Measurements from ENCODE around the gene TCF15.

The TCF15 gene

GRCh38 chr20:608970-609369, 1.1 kb downstream of the TCF15 start:
- no peak overlapping the region for H3K4me3 ChIP-seq

GRCh38 chr20:607476-607875, 2.6 kb downstream of the TCF15 start:
- Histone ChIP-seq H3K4me2 (peak overlapping the region in 5 of 11 experiments; percentile 3 to 23 (median 9); a peak in 4 of 22 replicates), H3K4me3 (no peak overlapping the region), H3K9me3 (replicated peaks in 1 of 11) (no peaks in the 10 kb centered on the region), H3K4me1 (peaks cover 6 to 27% (median 13%) of the 10 kb centered on the region in 10 experiments; a peak in 16 of 20 replicates), H4K20me1 (peaks cover 0 to 13% (median 0%) of the 10 kb centered on the region in 11 experiments; a peak in 6 of 22 replicates), H3K9ac (no peak overlapping the region), H3K36me3 (no peaks in the 10 kb centered on the region), H3K27ac (no peak overlapping the region), H3K27me3 (peaks cover 31 to 41% (median 38%) of the 10 kb centered on the region in 11 experiments)
- TF ChIP-seq Cebpa-rat (IDR thresholded peaks at IDR 0.05): no peak

More at GRCh38 chr20:608970-609369, 1.1 kb downstream of the TCF15 start:
- peaks cover 0 to 13% (median 0%) of the 10 kb centered on the region in 11 experiments; a peak in 5 of 22 replicates for H4K20me1 ChIP-seq
- peaks cover 36 to 56% (median 48%) of the 10 kb centered on the region in 11 experiments for H3K27me3 ChIP-seq
- no peak overlapping the region for H3K4me2 ChIP-seq
- no peaks in the 10 kb centered on the region for H3K9me3 ChIP-seq (replicated peaks in 1 of 11)
- no peak overlapping the region for H3K27ac ChIP-seq
- no peak overlapping the region for H3K9ac ChIP-seq
- no peaks in the 10 kb centered on the region for H3K36me3 ChIP-seq
- H3K4me1 ChIP-seq: peaks cover 6 to 26% (median 11%) of the 10 kb centered on the region in 10 experiments; a peak in 16 of 20 replicates
- no peak for TF ChIP-seq Cebpa-rat (IDR thresholded peaks at IDR 0.05)

- no peak overlapping the region for H3K27ac ChIP-seq
- H3K4me1 ChIP-seq: peaks cover 0 to 19% (median 4%) of the 10 kb centered on the region in 10 experiments; a peak in 7 of 20 replicates
- H3K9me3 ChIP-seq (replicated peaks in 1 of 11): no peaks in the 10 kb centered on the region
- no peaks in the 10 kb centered on the region for H3K36me3 ChIP-seq
- peaks cover 9 to 19% (median 15%) of the 10 kb centered on the region in 11 experiments for H3K27me3 ChIP-seq
- H3K4me3 ChIP-seq: no peak overlapping the region
- no peak overlapping the region for H3K4me2 ChIP-seq
- H4K20me1 ChIP-seq: peaks cover 0 to 7% (median 0%) of the 10 kb centered on the region in 11 experiments; a peak in 5 of 22 replicates
- TF ChIP-seq Cebpa-rat (IDR thresholded peaks at IDR 0.05): no peak
- H3K9ac ChIP-seq: no peak overlapping the region
Observed at GRCh38 chr20:605237-605636, 4.9 kb downstream of the TCF15 start.

GRCh38 chr20:603116-603640, 6.9 kb downstream of the TCF15 start:
- Histone ChIP-seq H3K27me3 (no peaks in the 10 kb centered on the region), H3K9me3 (replicated peaks in 1 of 11) (no peaks in the 10 kb centered on the region), H3K36me3 (no peaks in the 10 kb centered on the region), H4K20me1 (peaks cover 0 to 4% (median 0%) of the 10 kb centered on the region in 11 experiments; a peak in 5 of 22 replicates), H3K4me3 (no peak overlapping the region), H3K9ac (no peak overlapping the region), H3K4me2 (0 out of 22 replicates have a peak overlapping the region, but pooled peaks of 1 of the 11 experiments have one; percentile 16), H3K4me1 (peaks cover 0 to 19% (median 4%) of the 10 kb centered on the region in 10 experiments; a peak in 8 of 20 replicates), H3K27ac (no peak overlapping the region)
- no peak for TF ChIP-seq Cebpa-rat (IDR thresholded peaks at IDR 0.05)

- Histone ChIP-seq H3K9ac (no peak overlapping the region), H3K27me3 (no peaks in the 10 kb centered on the region), H3K4me3 (no peak overlapping the region), H3K4me2 (peak overlapping the region in 5 of 11 experiments; percentile 6 to 34 (median 7); a peak in 7 of 22 replicates), H3K27ac (no peak overlapping the region), H3K9me3 (replicated peaks in 1 of 11) (no peaks in the 10 kb centered on the region), H3K4me1 (peaks cover 0 to 15% (median 4%) of the 10 kb centered on the region in 10 experiments; a peak in 7 of 20 replicates), H3K36me3 (no peaks in the 10 kb centered on the region), H4K20me1 (no peaks in the 10 kb centered on the region; a peak in 4 of 22 replicates)
- no peak for TF ChIP-seq Cebpa-rat (IDR thresholded peaks at IDR 0.05)
Observed at GRCh38 chr20:602111-602970, 7.8 kb downstream of the TCF15 start.

GRCh38 chr20:600736-601135, 9.4 kb downstream of the TCF15 start:
- TF ChIP-seq Cebpa-rat (IDR thresholded peaks at IDR 0.05): no peak
- no peak overlapping the region for H3K9ac ChIP-seq
- no peak overlapping the region for H3K4me3 ChIP-seq
- no peak overlapping the region for H3K27ac ChIP-seq
- H3K36me3 ChIP-seq: no peaks in the 10 kb centered on the region
- peaks cover 0 to 3% (median 0%) of the 10 kb centered on the region in 11 experiments; a peak in 3 of 22 replicates for H4K20me1 ChIP-seq
- no peak overlapping the region for H3K4me2 ChIP-seq
- H3K27me3 ChIP-seq: no peaks in the 10 kb centered on the region
- no peaks in the 10 kb centered on the region for H3K9me3 ChIP-seq (replicated peaks in 1 of 11)
- H3K4me1 ChIP-seq: peaks cover 0 to 19% (median 11%) of the 10 kb centered on the region in 10 experiments; a peak in 15 of 20 replicates

- H4K20me1 ChIP-seq: peaks cover 0 to 6% (median 0%) of the 10 kb centered on the region in 11 experiments; a peak in 4 of 22 replicates
- no peak overlapping the region for H3K4me2 ChIP-seq
- H3K9me3 ChIP-seq (replicated peaks in 1 of 11): no peaks in the 10 kb centered on the region
- H3K4me1 ChIP-seq: peaks cover 0 to 25% (median 17%) of the 10 kb centered on the region in 10 experiments; a peak in 16 of 20 replicates
- H3K27me3 ChIP-seq: no peaks in the 10 kb centered on the region
- H3K9ac ChIP-seq: no peak overlapping the region
- TF ChIP-seq Cebpa-rat (IDR thresholded peaks at IDR 0.05): no peak
- no peak overlapping the region for H3K4me3 ChIP-seq
- no peaks in the 10 kb centered on the region for H3K36me3 ChIP-seq
- no peak overlapping the region for H3K27ac ChIP-seq
Observed at GRCh38 chr20:600141-600540, 10.0 kb downstream of the TCF15 start.

GRCh38 chr20:598133-598850, 11.8 kb downstream of the TCF15 start:
- Histone ChIP-seq H3K4me1 (peaks cover 0 to 27% (median 20%) of the 10 kb centered on the region in 10 experiments; a peak in 16 of 20 replicates), H3K4me2 (no peak overlapping the region), H3K9me3 (replicated peaks in 1 of 11) (no peaks in the 10 kb centered on the region), H3K4me3 (no peak overlapping the region), H3K9ac (no peak overlapping the region), H4K20me1 (peaks cover 0 to 7% (median 0%) of the 10 kb centered on the region in 11 experiments; a peak in 4 of 22 replicates), H3K36me3 (no peaks in the 10 kb centered on the region), H3K27me3 (no peaks in the 10 kb centered on the region), H3K27ac (no peak overlapping the region)
- TF ChIP-seq Cebpa-rat (IDR thresholded peaks at IDR 0.05): no peak
